ENCODE data around the gene TBX4. TPM values are rescaled to one million over a fixed set of nuclear protein-coding genes. Genes with fewer than 3 reads are reported as not detected.

TBX4 gene
- total RNA-seq, 4 donors from 2014 or later = not detected

GRCh38 chr17:61418449-61418848 lies 33.8 kb upstream of the TBX4 start:
- Histone ChIP-seq H3K4me3 (no peak overlapping the region), H3K9me3 (no peaks in the 10 kb centered on the region), H3K4me1 (peaks cover 0 to 7% (median 0%) of the 10 kb centered on the region in 4 donors), H3K36me3 (no peaks in the 10 kb centered on the region), H3K27ac (no peak overlapping the region), H3K27me3 (no peaks in the 10 kb centered on the region)
- no peak for TF ChIP-seq POLR2A (IDR thresholded peaks at IDR 0.05)
- TF ChIP-seq CTCF (IDR thresholded peaks at IDR 0.05) = no peak
- no peak for DNase-seq

- TF ChIP-seq POLR2A (IDR thresholded peaks at IDR 0.05) (no peak), CTCF (IDR thresholded peaks at IDR 0.05) (no peak)
- DNase-seq = no peak
- Histone ChIP-seq H3K4me3 (no peak overlapping the region), H3K36me3 (no peaks in the 10 kb centered on the region), H3K27ac (no peak overlapping the region), H3K9me3 (no peaks in the 10 kb centered on the region), H3K27me3 (no peaks in the 10 kb centered on the region), H3K4me1 (peaks cover 0 to 7% (median 0%) of the 10 kb centered on the region in 4 donors)
Measured at GRCh38 chr17:61419496-61420046, 32.7 kb upstream of the TBX4 start.

- H3K4me1 ChIP-seq = peaks cover 0 to 7% (median 0%) of the 10 kb centered on the region in 4 donors
- H3K9me3 ChIP-seq = no peaks in the 10 kb centered on the region
- H3K4me3 ChIP-seq = no peak overlapping the region
- no peaks in the 10 kb centered on the region for H3K27me3 ChIP-seq
- DNase-seq = no peak
- no peaks in the 10 kb centered on the region for H3K36me3 ChIP-seq
- TF ChIP-seq POLR2A (IDR thresholded peaks at IDR 0.05) = no peak
- no peak for TF ChIP-seq CTCF (IDR thresholded peaks at IDR 0.05)
- H3K27ac ChIP-seq = no peak overlapping the region
Measured at GRCh38 chr17:61420052-61420451, 32.2 kb upstream of the TBX4 start.

GRCh38 chr17:61420745-61421398 lies 31.4 kb upstream of the TBX4 start:
- H3K36me3 ChIP-seq = no peaks in the 10 kb centered on the region

GRCh38 chr17:61421460-61421859 lies 30.8 kb upstream of the TBX4 start:
- H3K27me3 ChIP-seq = no peaks in the 10 kb centered on the region

More at GRCh38 chr17:61420745-61421398, 31.4 kb upstream of the TBX4 start:
- no peak for TF ChIP-seq CTCF (IDR thresholded peaks at IDR 0.05)
- no peak for TF ChIP-seq POLR2A (IDR thresholded peaks at IDR 0.05)
- no peaks in the 10 kb centered on the region for H3K27me3 ChIP-seq
- no peaks in the 10 kb centered on the region for H3K9me3 ChIP-seq
- no peak overlapping the region for H3K27ac ChIP-seq
- no peak overlapping the region for H3K4me3 ChIP-seq
- H3K4me1 ChIP-seq = peaks cover 0 to 7% (median 0%) of the 10 kb centered on the region in 4 donors
- no peak for DNase-seq

More at GRCh38 chr17:61421460-61421859, 30.8 kb upstream of the TBX4 start:
- H3K27ac ChIP-seq = no peak overlapping the region
- H3K4me1 ChIP-seq = peaks cover 0 to 7% (median 0%) of the 10 kb centered on the region in 4 donors
- DNase-seq = no peak
- TF ChIP-seq POLR2A (IDR thresholded peaks at IDR 0.05) (no peak), CTCF (IDR thresholded peaks at IDR 0.05) (no peak)
- H3K36me3 ChIP-seq = no peaks in the 10 kb centered on the region
- no peak overlapping the region for H3K4me3 ChIP-seq
- H3K9me3 ChIP-seq = no peaks in the 10 kb centered on the region

Data from Peyer's patch (tissue), 4 donors.